ENCODE measurements around the gene SMARCC1.
"Not testable (repeated sequence)": the region's sequence is repeated elsewhere in the genome, so short reads cannot be mapped to it uniquely, and the experiment has no call there.

The SMARCC1 gene

DNA sequence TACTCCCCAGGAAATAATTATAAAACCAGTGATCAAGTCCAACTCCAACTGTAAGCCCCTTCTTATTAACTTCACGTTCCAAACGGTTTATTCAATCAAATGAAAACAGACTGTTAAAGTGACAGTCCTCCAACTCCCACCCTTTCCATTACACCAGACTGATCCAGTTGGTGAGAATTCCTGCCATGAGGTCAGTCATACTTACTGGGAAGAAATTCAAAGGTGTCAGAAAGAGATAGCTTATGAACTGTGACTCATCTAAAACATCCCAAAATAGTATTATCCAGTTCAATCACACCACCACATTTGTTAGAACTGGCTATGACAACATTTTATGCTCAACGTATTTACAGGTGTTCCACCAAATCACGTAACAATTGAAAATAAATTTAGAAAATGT lies 19.5 kb downstream of the SMARCC1 start:
- no peak for DNase-seq

DNA sequence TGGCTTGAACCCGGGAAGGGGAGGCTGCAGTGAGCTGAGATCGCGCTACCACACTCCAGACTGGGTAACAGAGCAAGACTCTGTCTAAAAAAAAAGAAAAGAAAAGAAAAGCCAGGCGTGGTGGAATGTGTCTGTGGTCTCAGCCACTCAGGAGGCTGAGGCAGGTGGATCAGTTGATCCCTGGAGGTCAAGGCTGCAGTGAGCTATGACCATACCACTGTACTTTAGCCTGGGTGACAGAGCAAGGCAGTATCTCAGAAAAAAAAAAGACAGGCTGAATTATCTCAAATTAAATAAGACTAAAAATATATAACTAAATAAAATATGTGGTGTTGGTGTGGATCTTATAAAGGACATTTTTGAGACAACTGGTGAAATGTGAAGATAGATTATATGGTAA lies 20.6 kb downstream of the SMARCC1 start:
- no peak for DNase-seq

DNA sequence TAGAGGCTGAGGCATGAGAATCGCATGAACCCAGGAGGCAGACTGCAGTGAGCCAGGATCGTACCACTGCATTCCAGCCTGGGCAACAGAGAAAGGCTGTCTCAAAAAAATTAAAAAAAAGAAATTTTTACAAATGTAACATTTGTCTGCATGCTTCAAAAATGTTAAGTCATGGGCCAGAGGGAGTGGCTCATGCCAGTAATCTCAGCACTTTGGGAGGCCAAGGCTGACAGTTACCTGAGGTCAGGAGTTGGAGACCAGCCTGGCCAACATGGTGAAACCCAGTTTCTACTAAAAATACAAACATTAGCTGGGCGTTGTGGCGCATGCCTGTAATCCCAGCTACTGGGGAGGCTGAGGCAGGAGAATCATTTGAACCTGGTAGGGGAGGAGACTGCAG lies 21.5 kb downstream of the SMARCC1 start:
- not testable (repeated sequence) for DNase-seq

DNA sequence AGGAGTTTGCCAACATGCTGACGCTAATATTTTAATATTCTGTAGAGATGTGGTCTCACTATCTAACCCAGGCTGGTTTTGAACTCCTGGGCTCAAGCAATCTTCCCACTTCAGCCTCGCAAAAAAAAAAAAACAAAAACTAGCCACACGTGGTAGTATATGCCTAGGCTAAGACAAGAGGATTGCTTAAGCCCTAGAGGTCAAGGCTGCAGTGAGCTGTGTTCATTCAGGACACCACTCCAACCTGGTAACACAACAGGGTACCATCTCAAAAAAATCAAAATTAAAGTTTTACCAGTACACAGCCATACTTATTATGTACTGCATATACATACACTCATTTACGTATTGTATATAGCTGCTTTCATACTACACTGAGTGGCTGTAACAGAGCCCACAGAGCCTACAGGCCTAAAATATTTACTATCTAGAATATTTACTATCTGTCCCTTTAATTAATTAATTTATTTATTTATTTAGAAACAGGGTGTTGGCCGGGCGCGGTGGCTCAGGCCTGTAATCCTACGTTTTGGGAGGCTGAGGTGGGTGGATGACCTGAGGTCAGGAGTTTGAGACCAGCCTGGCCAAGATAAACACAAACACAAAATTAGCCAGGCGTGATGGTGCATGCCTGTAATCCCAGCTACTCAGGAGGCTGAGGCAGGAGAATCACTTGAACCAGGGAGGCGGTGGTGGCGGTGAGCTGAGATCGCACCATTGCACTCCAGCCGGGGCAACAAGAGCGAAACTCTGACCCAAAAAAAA lies 23.2 kb downstream of the SMARCC1 start:
- no peak for DNase-seq

DNA sequence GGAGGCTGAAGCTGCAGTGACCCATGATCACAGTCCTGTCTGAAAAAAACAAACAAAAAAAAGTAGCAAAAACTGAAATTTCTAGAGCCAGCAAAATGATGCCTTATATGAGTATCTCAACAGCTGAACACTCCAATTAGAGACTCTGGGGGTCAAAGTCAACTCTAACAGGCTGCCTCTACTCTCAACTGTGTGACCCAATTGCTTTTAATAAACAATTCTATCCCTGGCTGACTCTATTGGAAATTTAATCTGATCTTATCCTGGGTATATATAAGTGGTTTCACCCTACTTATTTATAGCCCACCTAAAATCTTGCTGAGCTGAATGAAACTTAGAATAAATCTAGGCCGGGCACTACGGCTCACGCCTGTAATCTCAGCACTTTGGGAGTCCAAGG lies 29.0 kb downstream of the SMARCC1 start:
- DNase-seq, result no peak

DNA sequence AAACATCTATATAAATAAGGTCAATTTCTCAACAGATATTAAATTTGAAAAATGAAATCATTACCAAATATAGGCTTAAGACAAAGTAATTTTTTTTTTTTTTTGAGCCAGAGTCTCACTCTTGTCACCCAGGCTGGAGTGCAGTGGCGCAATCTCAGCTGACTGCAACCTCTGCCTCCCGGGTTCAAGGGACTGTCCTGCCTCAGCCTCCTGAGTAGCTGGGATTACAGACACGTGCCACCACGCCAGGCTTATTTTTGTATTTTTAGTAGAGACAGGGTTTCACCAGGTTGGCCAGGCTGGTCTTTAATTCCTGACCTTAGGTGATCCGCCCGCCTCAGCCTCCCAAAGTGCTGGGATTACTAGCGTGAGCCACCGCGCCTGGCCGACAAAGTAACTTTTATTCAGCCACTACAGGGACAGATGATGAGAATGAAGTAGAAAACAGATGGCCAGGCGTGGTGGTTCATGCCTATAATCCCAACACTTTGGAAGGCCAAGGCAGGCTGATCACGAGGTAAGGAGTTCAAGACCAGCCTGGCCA lies 30.8 kb downstream of the SMARCC1 start:
- DNase-seq, result not testable (repeated sequence)

DNA sequence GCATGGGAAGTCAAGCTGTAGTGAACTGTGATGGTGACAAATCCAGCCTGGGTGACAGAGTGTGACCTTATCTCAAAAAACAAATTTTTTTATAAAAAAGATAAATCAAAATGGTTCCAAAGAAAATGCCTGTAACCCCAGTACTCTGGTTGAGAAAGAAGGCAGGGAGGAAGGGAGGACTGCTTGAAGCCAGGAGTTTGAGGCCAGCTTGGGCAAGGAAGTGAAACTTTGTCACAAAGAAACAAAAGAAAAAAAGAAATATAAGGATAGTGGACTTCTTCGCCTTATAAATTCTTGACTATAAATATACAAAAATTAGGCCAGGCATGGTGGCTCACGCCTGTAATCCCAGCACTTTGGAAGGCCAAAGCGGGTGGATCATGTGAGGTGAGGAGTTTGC lies 34.1 kb downstream of the SMARCC1 start:
- DNase-seq, result no peak

DNA sequence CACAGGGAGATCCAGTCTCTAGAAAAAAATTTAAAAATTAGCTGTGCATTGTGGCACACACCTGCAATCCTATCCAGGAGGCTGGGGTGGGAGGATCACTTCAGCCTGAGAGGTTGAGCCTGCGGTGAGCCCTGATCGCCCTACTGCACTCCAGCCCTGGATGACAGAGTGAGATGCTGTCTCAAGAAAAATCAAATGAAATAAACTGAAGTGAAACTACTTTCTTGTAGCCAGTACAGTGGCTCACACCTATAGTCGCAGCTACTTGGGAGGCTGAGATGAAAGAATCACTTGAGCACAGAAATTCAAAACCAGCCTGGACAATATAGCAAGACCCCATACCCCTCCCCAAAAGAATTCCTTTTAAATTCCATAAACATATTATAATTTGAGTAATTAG lies 35.4 kb downstream of the SMARCC1 start:
- DNase-seq, result no peak

DNA sequence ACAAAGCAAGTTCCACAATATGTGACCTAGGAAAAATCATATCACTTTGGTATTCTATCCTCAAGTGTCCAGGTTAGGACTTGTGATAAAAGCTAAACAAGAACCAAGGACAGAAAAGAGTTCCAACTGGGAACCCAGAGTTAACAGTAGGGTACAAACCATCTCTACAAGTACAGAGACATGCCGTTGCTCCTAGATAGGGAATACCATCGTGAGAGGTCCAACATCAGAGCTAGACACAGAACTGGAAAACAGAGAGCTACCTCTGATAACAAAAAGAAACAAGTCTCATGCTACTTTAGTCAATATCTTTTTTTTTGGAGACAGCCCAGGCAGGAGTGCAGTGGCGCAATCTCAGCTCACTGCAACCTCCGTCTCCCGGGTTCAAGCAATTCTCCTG lies 37.8 kb downstream of the SMARCC1 start:
- DNase-seq, result no peak

DNA sequence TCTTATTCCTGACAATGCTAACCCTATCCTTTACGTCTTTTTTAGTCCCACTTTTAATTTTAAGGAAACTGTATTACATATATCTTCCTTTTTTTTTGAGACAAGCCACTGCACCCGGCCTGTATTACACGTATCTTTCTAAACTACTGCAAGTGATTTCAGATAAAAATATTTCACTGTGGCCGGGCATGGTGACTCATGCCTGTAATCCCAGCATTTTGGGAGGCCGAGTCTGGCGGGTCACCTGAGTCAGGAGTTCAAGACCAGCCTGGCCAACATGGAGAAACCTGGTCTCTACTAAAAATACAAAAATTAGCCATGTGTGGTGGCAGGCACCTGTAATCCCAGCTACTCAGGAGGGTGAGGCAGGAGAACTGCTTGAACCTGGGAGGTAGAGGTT lies 38.3 kb downstream of the SMARCC1 start:
- DNase-seq, result not testable (repeated sequence)

DNA sequence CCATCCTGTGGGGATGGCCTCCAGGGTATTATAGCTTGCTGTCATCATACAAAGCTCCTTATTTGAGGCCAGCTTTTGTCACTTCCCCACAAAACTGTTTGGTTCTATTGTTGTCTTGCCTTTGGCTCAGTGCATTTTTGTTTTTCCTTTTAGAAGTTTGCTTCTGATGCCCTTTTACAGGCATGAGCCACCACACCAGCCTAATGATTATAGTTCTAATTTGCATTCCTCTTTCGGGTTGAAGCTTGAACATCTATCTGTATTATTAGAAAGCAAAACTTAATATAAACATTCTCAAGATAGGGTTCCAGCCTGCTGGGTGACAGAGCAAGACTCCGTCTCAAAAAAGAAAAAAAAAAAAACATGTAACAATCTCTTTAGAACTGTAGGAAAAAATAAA lies 39.8 kb downstream of the SMARCC1 start:
- DNase-seq, result no peak

DNA sequence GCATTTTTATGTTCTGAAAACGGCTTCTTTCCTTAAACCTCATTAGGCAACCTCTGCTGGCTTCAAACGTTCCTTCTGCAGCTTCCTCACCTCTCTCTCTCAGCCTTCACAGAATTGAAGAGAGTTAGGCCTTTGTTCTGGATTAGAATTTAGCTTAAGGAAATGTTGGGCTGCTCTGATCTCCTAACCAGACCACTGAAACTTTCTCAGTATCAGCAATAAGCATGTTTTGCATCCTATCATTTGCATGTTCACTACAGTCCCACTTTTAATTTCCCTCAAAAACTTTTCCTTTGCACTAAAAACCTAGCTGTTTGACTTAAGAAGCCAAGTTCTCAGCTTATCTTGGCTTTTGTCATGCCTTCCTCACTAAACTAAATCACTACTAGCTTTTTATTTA lies 49.5 kb downstream of the SMARCC1 start:
- DNase-seq, result no peak

DNA sequence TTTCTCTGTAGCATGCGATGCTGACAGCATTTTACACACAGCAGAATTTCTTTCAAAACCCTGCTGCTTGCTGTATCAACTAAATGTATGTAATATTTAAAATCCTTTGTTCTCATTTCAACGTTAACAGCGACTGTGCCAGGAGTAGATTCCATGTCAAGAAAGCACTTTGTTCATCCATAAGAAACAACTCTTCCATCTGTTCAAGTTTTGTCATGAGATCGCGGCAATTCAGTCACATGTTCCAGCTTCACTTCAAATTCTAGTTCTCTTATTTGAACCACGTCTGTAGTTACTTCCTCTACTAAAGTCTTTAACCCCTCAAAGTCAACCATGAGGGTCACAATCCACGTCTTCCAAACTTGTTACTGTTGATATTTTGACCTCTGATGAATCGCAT lies 50.6 kb downstream of the SMARCC1 start:
- DNase-seq, result no peak

DNA sequence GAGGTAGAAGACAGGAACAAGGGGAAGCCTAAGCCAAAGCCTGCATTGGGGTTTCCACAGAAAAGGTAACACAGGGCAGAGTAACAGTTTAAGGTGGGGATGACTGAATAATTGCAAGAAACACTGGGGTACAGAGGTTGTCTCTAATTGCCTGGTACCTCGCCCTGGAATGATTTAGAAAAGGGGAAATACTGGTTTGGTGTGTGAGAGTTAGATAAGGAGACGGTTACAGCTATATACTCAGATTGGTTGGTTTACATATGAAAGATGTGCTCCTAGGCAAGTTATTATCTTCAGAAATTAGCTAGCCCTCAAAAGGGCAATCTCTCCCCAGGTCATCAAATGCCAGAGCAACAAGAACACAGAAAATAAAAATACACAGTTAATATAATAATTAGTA lies 58.8 kb downstream of the SMARCC1 start:
- no peak for DNase-seq

DNA sequence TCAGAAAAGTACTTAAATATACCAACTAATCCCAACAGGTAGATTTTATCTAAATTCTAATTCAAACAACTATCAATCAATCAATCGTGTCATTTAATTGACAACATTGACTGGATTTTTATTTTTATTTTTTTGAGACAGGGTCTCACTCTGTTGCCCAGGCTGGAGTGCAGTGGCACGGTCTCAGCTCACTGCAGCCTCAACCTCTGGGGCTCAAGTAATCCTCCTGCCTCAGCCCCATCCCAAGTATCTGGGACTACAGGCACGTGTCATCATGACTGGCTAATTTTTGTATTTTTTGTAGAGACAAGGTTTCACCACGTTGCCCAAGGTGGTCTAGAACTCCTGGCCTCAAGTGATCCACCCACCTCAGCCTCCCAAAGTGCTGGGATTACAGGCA lies 64.2 kb downstream of the SMARCC1 start:
- DNase-seq, result not testable (repeated sequence)

DNA sequence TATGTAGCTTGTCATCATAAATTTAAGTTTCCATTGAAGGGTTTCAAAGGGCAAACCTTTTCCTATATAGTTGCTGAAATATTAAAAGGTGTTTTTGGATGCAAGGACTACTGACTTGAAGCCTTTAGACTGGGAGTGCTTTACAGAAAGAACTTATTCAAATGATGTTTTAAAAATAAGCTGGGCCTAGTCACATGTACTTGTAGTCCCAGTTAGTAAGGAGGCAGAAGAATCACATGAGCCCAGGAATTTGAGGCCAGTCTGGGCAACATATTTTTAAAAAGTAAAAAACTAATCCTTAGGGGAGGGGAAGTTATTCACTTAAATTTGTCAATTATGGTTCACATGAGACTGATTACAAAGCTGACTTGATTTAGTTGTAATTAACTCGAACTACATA lies 65.0 kb downstream of the SMARCC1 start:
- no peak for DNase-seq

DNA sequence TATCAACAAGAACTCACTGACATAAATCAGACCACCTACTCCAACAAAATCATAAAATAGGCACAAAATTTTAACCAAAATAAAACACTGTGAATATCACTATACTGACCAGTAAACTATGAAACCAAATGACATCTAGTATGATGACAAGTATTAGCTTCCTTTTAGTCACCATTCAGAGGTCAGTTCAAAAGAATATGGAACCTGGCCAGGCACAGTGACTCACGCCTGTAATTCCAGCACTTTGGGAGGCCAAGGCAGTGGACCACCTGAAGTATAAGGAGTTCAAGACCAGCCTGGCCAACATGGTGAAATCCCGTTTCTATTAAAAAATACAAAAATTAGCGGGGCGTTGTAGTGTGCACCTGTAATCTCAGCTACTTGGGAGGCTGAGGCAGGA lies 65.8 kb downstream of the SMARCC1 start:
- DNase-seq, result no peak

DNA sequence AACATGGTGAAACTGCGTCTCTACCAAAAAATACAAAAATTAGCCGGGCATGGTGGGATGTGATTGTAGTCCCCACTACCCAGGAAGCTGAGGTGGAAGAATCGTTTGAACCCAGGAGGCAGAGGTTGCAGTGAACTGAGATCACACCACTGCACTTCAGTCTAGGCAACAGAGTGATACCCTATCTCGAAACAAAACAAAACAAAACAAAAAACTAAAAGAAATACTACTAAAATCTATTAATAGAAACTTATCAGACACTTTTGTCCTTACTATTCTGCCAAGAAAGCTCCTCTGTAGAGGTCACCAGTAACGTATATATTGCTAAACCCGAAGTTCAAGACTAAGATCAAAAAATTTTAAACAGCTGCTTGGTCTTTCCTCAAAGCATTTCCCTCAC lies 67.1 kb downstream of the SMARCC1 start:
- no peak for DNase-seq

DNA sequence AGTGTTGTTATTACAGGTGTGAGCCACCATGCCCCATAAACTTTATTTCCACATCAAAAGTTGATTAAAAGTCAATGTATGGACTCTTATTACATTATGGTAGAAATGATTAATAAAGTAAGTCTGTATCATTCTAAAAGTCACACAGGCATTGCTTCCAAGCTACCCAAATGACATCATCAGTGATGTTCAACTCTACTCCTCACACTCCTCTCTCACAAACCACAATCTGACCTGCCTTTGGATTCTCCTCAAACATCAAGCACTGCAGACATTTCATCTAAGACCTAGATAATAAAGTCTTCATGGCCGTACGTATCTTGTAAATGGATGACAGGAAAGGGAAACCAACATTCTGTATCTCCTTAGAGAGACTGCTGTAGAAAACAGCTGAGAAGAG lies 68.0 kb downstream of the SMARCC1 start:
- no peak for DNase-seq

DNA sequence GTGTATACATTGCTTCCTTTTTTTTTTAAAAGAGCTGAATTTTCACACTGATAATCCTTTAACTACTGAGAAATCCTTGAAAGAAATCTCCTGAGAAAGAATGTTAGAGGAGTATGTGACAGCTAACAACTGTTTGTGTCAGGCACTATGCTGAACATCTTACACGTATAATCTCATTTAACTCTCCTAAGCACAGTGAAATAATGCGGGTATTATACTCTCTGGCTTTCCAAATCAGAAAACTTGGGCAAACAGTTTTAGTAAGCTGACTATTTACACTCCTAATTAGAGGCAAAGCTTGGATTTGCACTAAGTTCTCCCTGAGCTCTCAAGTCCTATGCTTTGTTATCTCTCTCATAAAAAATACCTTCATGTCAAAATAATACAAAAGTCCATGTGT lies 69.3 kb downstream of the SMARCC1 start:
- no peak for DNase-seq

DNA sequence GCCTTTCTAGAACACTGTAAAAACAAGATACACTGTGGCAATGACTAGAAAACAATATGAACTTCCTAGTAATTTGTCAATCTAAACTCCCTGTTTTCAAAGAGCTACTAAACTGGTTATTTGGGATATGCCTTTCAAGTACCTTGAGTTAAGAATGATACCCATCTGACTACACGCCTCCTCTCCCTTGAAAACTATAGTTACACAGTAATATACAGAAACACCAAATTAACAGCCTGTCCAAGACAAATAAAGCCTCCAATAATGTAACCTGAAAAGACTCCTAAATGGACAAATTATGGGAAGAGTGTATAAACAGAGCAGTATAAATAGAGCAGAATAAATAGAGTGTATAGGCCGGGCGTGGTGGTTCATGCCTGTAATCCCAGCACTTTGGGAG lies 70.1 kb downstream of the SMARCC1 start:
- DNase-seq, result no peak

DNA sequence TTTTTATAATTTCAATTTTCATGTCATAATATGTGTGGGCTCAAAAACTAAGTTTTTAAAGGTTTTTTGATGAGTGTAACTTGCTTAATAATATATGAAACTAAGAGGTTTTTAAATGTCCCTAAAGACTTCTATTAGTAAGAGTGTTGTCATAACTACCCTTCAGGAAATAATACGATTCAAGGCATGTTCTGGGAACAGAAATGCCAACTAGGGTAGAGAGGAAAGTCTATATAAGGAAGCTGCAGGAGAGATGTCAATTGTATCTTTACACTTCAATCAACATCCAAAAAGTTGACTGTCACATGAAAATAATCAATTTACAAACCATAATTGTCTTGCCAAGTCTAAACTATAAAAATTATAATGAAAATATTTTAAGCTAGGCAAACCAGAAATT lies 76.3 kb downstream of the SMARCC1 start:
- no peak for DNase-seq

DNA sequence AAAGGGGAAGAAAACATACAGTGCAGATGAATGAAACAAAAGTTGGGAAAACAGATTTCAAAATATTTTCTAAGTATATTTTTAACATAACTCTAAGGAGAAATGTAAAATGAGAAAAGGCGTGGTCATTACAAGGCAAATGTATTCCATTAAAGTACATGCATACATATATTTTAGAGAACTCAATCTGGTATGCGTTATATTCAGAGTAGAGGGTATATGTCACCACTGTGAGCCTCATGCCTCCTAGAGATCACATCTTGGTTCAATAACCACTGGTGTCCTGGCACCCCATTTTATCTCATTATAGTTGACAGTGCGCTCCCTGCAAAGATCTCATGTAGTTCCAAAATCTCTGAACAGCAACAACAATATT lies 77.5 kb downstream of the SMARCC1 start:
- no peak for DNase-seq

DNA sequence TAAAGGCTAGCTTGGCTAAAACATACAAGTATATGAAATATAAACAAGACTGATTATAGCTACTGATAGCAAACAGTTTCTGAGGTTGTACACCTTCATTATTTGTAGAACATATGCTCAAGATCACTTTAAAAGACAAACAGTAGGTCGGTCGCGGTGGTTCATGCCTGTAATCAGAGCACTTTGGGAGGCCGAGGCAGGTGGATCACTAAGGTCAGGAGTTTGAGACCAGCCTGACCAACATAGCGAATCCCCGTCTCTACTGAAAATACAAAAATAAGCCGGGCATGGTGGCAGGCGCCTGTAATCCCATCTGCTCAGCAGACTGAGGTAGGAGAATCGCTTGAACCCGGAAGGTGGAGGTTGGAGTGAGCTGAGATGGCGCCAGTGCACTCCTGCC lies 80.3 kb downstream of the SMARCC1 start:
- no peak for DNase-seq

DNA sequence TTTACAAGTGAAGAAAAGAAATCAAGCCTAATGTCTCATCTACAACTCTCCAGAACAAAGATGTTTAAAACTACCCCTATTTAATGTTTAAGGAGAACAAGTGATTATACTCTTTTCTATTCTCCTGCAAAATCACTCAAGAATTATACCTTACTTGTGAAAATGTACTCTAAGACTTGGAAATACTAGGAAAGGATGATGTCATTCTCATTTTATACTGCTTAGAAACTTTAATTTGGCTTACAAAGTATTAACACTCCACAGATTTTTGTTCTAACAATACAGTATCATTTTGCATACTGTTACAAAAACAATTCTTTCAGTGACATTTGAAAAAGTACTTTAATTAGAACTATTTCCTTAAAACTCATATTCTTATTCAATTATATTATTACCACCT lies 89.5 kb downstream of the SMARCC1 start:
- DNase-seq, result no peak

All from activated CD8-positive, alpha-beta memory T cell treated with anti-CD3 and anti-CD28 coated beads, Interleukin-2, amount 50 U/mL, for 48 hours (primary cell).